HG03354 (cell line): ENCODE results near the gene DCAF15.
"Not testable (repeated sequence)": the region's sequence is repeated elsewhere in the genome, so short reads cannot be mapped to it uniquely, and the experiment has no call there.

ENCODE experiments used
- ATAC-seq: cut with Tn5 transposase; IDR thresholded peaks from one replicate; pipeline ENCODE4 v1.9.1; 2021; ENCODE audit warnings: mild to moderate bottlenecking; ENCODE audit not compliant: unreplicated experiment, poor library complexity, severe bottlenecking

DCAF15 gene

GRCh38 chr19:13971868-13972267 lies 19.6 kb downstream of the DCAF15 start:
- not testable (repeated sequence) for ATAC-seq

GRCh38 chr19:13972368-13973155 lies 20.3 kb downstream of the DCAF15 start:
- ATAC-seq, result no peak

- not testable (repeated sequence) for ATAC-seq
These were observed 21.2 kb downstream of the DCAF15 start for GRCh38 chr19:13973479-13973878.

GRCh38 chr19:13974073-13974472 lies 21.8 kb downstream of the DCAF15 start:
- no peak for ATAC-seq

GRCh38 chr19:13975870-13976269 lies 23.6 kb downstream of the DCAF15 start:
- no peak for ATAC-seq

- ATAC-seq, result no peak
These were observed 24.1 kb downstream of the DCAF15 start for GRCh38 chr19:13976446-13976845.

- no peak for ATAC-seq
These were observed 25.5 kb downstream of the DCAF15 start for GRCh38 chr19:13977803-13978202.

GRCh38 chr19:13978351-13979243 lies 26.3 kb downstream of the DCAF15 start:
- no peak for ATAC-seq

GRCh38 chr19:13979244-13979615 lies 26.9 kb downstream of the DCAF15 start:
- ATAC-seq, result no peak

- no peak for ATAC-seq
These were observed 27.4 kb downstream of the DCAF15 start for GRCh38 chr19:13979686-13980085.

GRCh38 chr19:13980340-13980739 lies 28.0 kb downstream of the DCAF15 start:
- no peak for ATAC-seq

- no peak for ATAC-seq
These were observed 28.7 kb downstream of the DCAF15 start for GRCh38 chr19:13981021-13981420.

- ATAC-seq, result no peak
These were observed 29.2 kb downstream of the DCAF15 start for GRCh38 chr19:13981467-13981866.

GRCh38 chr19:13981988-13982501 lies 29.7 kb downstream of the DCAF15 start:
- no peak for ATAC-seq

- ATAC-seq, result no peak
These were observed 30.5 kb downstream of the DCAF15 start for GRCh38 chr19:13982773-13983172.

GRCh38 chr19:13983213-13983889 lies 31.0 kb downstream of the DCAF15 start:
- ATAC-seq, result no peak

- no peak for ATAC-seq
These were observed 31.9 kb downstream of the DCAF15 start for GRCh38 chr19:13984186-13984585.

- no peak for ATAC-seq
These were observed 32.8 kb downstream of the DCAF15 start for GRCh38 chr19:13984875-13985741.

GRCh38 chr19:13985771-13986347 lies 33.5 kb downstream of the DCAF15 start:
- no peak for ATAC-seq
